ENCODE measurements around the gene HLA-A.

HLA-A gene

GRCh38 chr6:29946223-29947076, 4.1 kb downstream of the HLA-A start:
- Histone ChIP-seq H3K4me3 (ENCODE audit: low read depth in 1 of 5, low read length in 5 of 5) (no peak overlapping the region), H3K27me3 (ENCODE audit: control insufficient read depth in 5 of 5, insufficient read depth in 4 of 5, low read length in 5 of 5) (no peaks in the 10 kb centered on the region), H3K4me1 (ENCODE audit: control insufficient read depth in 5 of 5, insufficient read depth in 5 of 5, low read length in 5 of 5) (peaks cover 2 to 33% (median 14%) of the 10 kb centered on the region in 5 donors), H3K9ac (ENCODE audit: low read length in 5 of 5) (no peak overlapping the region), H3K9me3 (ENCODE audit: control insufficient read depth in 5 of 5, low read length in 5 of 5) (no peaks in the 10 kb centered on the region), H3K36me3 (ENCODE audit: control insufficient read depth in 5 of 5, insufficient read depth in 5 of 5, low read length in 5 of 5) (peaks cover 0 to 46% (median 14%) of the 10 kb centered on the region in 5 donors), H3K27ac (ENCODE audit: low read depth, low read length) (no peak overlapping the region)

- no peak overlapping the region for H3K4me3 ChIP-seq (ENCODE audit: low read depth in 1 of 5, low read length in 5 of 5)
- H3K27ac ChIP-seq (ENCODE audit: low read depth, low read length), result no peak overlapping the region
- H3K4me1 ChIP-seq (ENCODE audit: control insufficient read depth in 5 of 5, insufficient read depth in 5 of 5, low read length in 5 of 5), result peaks cover 2 to 29% (median 14%) of the 10 kb centered on the region in 5 donors
- no peaks in the 10 kb centered on the region for H3K9me3 ChIP-seq (ENCODE audit: control insufficient read depth in 5 of 5, low read length in 5 of 5)
- no peaks in the 10 kb centered on the region for H3K27me3 ChIP-seq (ENCODE audit: control insufficient read depth in 5 of 5, insufficient read depth in 4 of 5, low read length in 5 of 5)
- no peak overlapping the region for H3K9ac ChIP-seq (ENCODE audit: low read length in 5 of 5)
- peaks cover 0 to 46% (median 14%) of the 10 kb centered on the region in 5 donors for H3K36me3 ChIP-seq (ENCODE audit: control insufficient read depth in 5 of 5, insufficient read depth in 5 of 5, low read length in 5 of 5)
Measured at GRCh38 chr6:29947077-29947980, 5.0 kb downstream of the HLA-A start.

- peaks cover 0 to 46% (median 14%) of the 10 kb centered on the region in 5 donors for H3K36me3 ChIP-seq (ENCODE audit: control insufficient read depth in 5 of 5, insufficient read depth in 5 of 5, low read length in 5 of 5)
- no peak overlapping the region for H3K9ac ChIP-seq (ENCODE audit: low read length in 5 of 5)
- H3K27me3 ChIP-seq (ENCODE audit: control insufficient read depth in 5 of 5, insufficient read depth in 4 of 5, low read length in 5 of 5), result no peaks in the 10 kb centered on the region
- no peak overlapping the region for H3K4me3 ChIP-seq (ENCODE audit: low read depth in 1 of 5, low read length in 5 of 5)
- peaks cover 2 to 31% (median 14%) of the 10 kb centered on the region in 5 donors for H3K4me1 ChIP-seq (ENCODE audit: control insufficient read depth in 5 of 5, insufficient read depth in 5 of 5, low read length in 5 of 5)
- H3K9me3 ChIP-seq (ENCODE audit: control insufficient read depth in 5 of 5, low read length in 5 of 5), result no peaks in the 10 kb centered on the region
- H3K27ac ChIP-seq (ENCODE audit: low read depth, low read length), result no peak overlapping the region
Measured at GRCh38 chr6:29948277-29948676, 5.9 kb downstream of the HLA-A start.

GRCh38 chr6:29949934-29950333, 7.6 kb downstream of the HLA-A start:
- Histone ChIP-seq H3K36me3 (ENCODE audit: control insufficient read depth in 5 of 5, insufficient read depth in 5 of 5, low read length in 5 of 5) (peaks cover 0 to 34% (median 12%) of the 10 kb centered on the region in 5 donors), H3K9ac (ENCODE audit: low read length in 5 of 5) (no peak overlapping the region), H3K9me3 (ENCODE audit: control insufficient read depth in 5 of 5, low read length in 5 of 5) (no peaks in the 10 kb centered on the region), H3K4me1 (ENCODE audit: control insufficient read depth in 5 of 5, insufficient read depth in 5 of 5, low read length in 5 of 5) (peaks cover 0 to 16% (median 2%) of the 10 kb centered on the region in 5 donors), H3K4me3 (ENCODE audit: low read depth in 1 of 5, low read length in 5 of 5) (no peak overlapping the region), H3K27ac (ENCODE audit: low read depth, low read length) (no peak overlapping the region), H3K27me3 (ENCODE audit: control insufficient read depth in 5 of 5, insufficient read depth in 4 of 5, low read length in 5 of 5) (no peaks in the 10 kb centered on the region)

- peaks cover 0 to 24% (median 6%) of the 10 kb centered on the region in 5 donors for H3K36me3 ChIP-seq (ENCODE audit: control insufficient read depth in 5 of 5, insufficient read depth in 5 of 5, low read length in 5 of 5)
- no peak overlapping the region for H3K4me3 ChIP-seq (ENCODE audit: low read depth in 1 of 5, low read length in 5 of 5)
- H3K27ac ChIP-seq (ENCODE audit: low read depth, low read length), result no peak overlapping the region
- H3K27me3 ChIP-seq (ENCODE audit: control insufficient read depth in 5 of 5, insufficient read depth in 4 of 5, low read length in 5 of 5), result no peaks in the 10 kb centered on the region
- H3K9me3 ChIP-seq (ENCODE audit: control insufficient read depth in 5 of 5, low read length in 5 of 5), result no peaks in the 10 kb centered on the region
- H3K9ac ChIP-seq (ENCODE audit: low read length in 5 of 5), result no peak overlapping the region
- H3K4me1 ChIP-seq (ENCODE audit: control insufficient read depth in 5 of 5, insufficient read depth in 5 of 5, low read length in 5 of 5), result peaks cover 0 to 6% (median 0%) of the 10 kb centered on the region in 5 donors
Measured at GRCh38 chr6:29951882-29952281, 9.6 kb downstream of the HLA-A start.

- Histone ChIP-seq H3K36me3 (ENCODE audit: control insufficient read depth in 5 of 5, insufficient read depth in 5 of 5, low read length in 5 of 5) (peaks cover 0 to 12% (median 6%) of the 10 kb centered on the region in 5 donors), H3K27ac (ENCODE audit: low read depth, low read length) (no peak overlapping the region)
Measured at GRCh38 chr6:29953001-29953441, 10.7 kb downstream of the HLA-A start.

GRCh38 chr6:29953686-29954085, 11.4 kb downstream of the HLA-A start:
- H3K4me3 ChIP-seq (ENCODE audit: low read depth in 1 of 5, low read length in 5 of 5), result no peak overlapping the region
- no peaks in the 10 kb centered on the region for H3K9me3 ChIP-seq (ENCODE audit: control insufficient read depth in 5 of 5, low read length in 5 of 5)
- H3K36me3 ChIP-seq (ENCODE audit: control insufficient read depth in 5 of 5, insufficient read depth in 5 of 5, low read length in 5 of 5), result peaks cover 0 to 7% (median 1%) of the 10 kb centered on the region in 5 donors
- H3K4me1 ChIP-seq (ENCODE audit: control insufficient read depth in 5 of 5, insufficient read depth in 5 of 5, low read length in 5 of 5), result peaks cover 0 to 14% (median 0%) of the 10 kb centered on the region in 5 donors
- H3K27me3 ChIP-seq (ENCODE audit: control insufficient read depth in 5 of 5, insufficient read depth in 4 of 5, low read length in 5 of 5), result no peaks in the 10 kb centered on the region
- no peak overlapping the region for H3K27ac ChIP-seq (ENCODE audit: low read depth, low read length)
- H3K9ac ChIP-seq (ENCODE audit: low read length in 5 of 5), result no peak overlapping the region

More at GRCh38 chr6:29953001-29953441, 10.7 kb downstream of the HLA-A start:
- H3K4me3 ChIP-seq (ENCODE audit: low read depth in 1 of 5, low read length in 5 of 5), result no peak overlapping the region
- H3K27me3 ChIP-seq (ENCODE audit: control insufficient read depth in 5 of 5, insufficient read depth in 4 of 5, low read length in 5 of 5), result no peaks in the 10 kb centered on the region
- no peak overlapping the region for H3K9ac ChIP-seq (ENCODE audit: low read length in 5 of 5)
- H3K9me3 ChIP-seq (ENCODE audit: control insufficient read depth in 5 of 5, low read length in 5 of 5), result no peaks in the 10 kb centered on the region
- H3K4me1 ChIP-seq (ENCODE audit: control insufficient read depth in 5 of 5, insufficient read depth in 5 of 5, low read length in 5 of 5), result peaks cover 0 to 7% (median 0%) of the 10 kb centered on the region in 5 donors

GRCh38 chr6:29954272-29954671, 11.9 kb downstream of the HLA-A start:
- Histone ChIP-seq H3K4me3 (ENCODE audit: low read depth in 1 of 5, low read length in 5 of 5) (no peak overlapping the region), H3K36me3 (ENCODE audit: control insufficient read depth in 5 of 5, insufficient read depth in 5 of 5, low read length in 5 of 5) (peaks cover 0 to 3% (median 0%) of the 10 kb centered on the region in 5 donors), H3K27ac (ENCODE audit: low read depth, low read length) (no peak overlapping the region), H3K27me3 (ENCODE audit: control insufficient read depth in 5 of 5, insufficient read depth in 4 of 5, low read length in 5 of 5) (no peaks in the 10 kb centered on the region), H3K4me1 (ENCODE audit: control insufficient read depth in 5 of 5, insufficient read depth in 5 of 5, low read length in 5 of 5) (peaks cover 0 to 20% (median 2%) of the 10 kb centered on the region in 5 donors), H3K9ac (ENCODE audit: low read length in 5 of 5) (no peak overlapping the region), H3K9me3 (ENCODE audit: control insufficient read depth in 5 of 5, low read length in 5 of 5) (no peaks in the 10 kb centered on the region)

GRCh38 chr6:29955783-29956182, 13.5 kb downstream of the HLA-A start:
- Histone ChIP-seq H3K27me3 (ENCODE audit: control insufficient read depth in 5 of 5, insufficient read depth in 4 of 5, low read length in 5 of 5) (no peaks in the 10 kb centered on the region), H3K4me3 (ENCODE audit: low read depth in 1 of 5, low read length in 5 of 5) (no peak overlapping the region), H3K27ac (ENCODE audit: low read depth, low read length) (no peak overlapping the region), H3K4me1 (ENCODE audit: control insufficient read depth in 5 of 5, insufficient read depth in 5 of 5, low read length in 5 of 5) (peaks cover 0 to 32% (median 13%) of the 10 kb centered on the region in 5 donors), H3K36me3 (ENCODE audit: control insufficient read depth in 5 of 5, insufficient read depth in 5 of 5, low read length in 5 of 5) (peaks cover 0 to 3% (median 0%) of the 10 kb centered on the region in 5 donors), H3K9me3 (ENCODE audit: control insufficient read depth in 5 of 5, low read length in 5 of 5) (no peaks in the 10 kb centered on the region), H3K9ac (ENCODE audit: low read length in 5 of 5) (no peak overlapping the region)

Measured in subcutaneous abdominal adipose tissue (tissue), 5 donors.